ENCODE data around the gene SMPD4. TPM values are rescaled to one million over a fixed set of nuclear protein-coding genes. Genes with fewer than 3 reads are reported as not detected.

SMPD4 gene
- total and polyA plus RNA-seq, 2 of the 13 experiments (the other 11 are each of a cell fraction or from before 2014, with no cell fraction given) = 63.2 to 70.5 TPM

- peak; percentile 70 for TF ChIP-seq CTCF (CRISPR knock-in tag; IDR thresholded peaks at IDR 0.05)
Observed at GRCh38 chr2:130155956-130156623, 25.3 kb downstream of the SMPD4 start (continued).

GRCh38 chr2:130154773-130155765 lies 26.3 kb downstream of the SMPD4 start:
- Histone ChIP-seq H3K27me3 (ENCODE audit: control insufficient read depth in 1 of 2, insufficient read depth in 2 of 2, low read length in 2 of 2) (no peaks in the 10 kb centered on the region), H3K27ac (ENCODE audit: extremely low read length, insufficient read depth, low read length) (no peak overlapping the region), H3K79me2 (ENCODE audit: insufficient read depth, low read length) (no peaks in the 10 kb centered on the region), H4K20me1 (ENCODE audit: insufficient read depth, low read length) (no peaks in the 10 kb centered on the region), H3K9ac (ENCODE audit: insufficient read depth, low read depth, low read length) (no peak overlapping the region), H3K9me3 (ENCODE audit: low read length) (no peaks in the 10 kb centered on the region), H3K36me3 (replicated peaks in 1 of 2; ENCODE audit: control insufficient read depth in 1 of 2, insufficient read depth in 2 of 2, low read length in 2 of 2) (peaks cover 13 to 47% of the 10 kb centered on the region in 2 experiments; a peak in 4 of 5 replicates), H3K4me1 (ENCODE audit: insufficient read depth, low read length) (no peaks in the 10 kb centered on the region), H2AFZ (ENCODE audit: low read length) (no peak overlapping the region), H3K4me3 (replicated peaks in 1 of 3; ENCODE audit: insufficient read depth in 1 of 3, low read depth in 2 of 3, low read length in 3 of 3) (no peak overlapping the region), H3K4me2 (ENCODE audit: low read depth, low read length) (no peak overlapping the region)
- ChIA-PET POLR2A (interaction anchor here (1.1 kb wide), 2 partner anchors 26 to 187 kb away, joined by 3 to 5 read pairs; partner anchors contain the start of genes IMP4 and SMPD4), CTCF (ENCODE audit: low intra/inter-chr PET ratio, low total read pairs) (interaction anchor here (2.5 kb wide), 1 partner anchor 177 kb away, joined by 14 read pairs; no protein-coding TSS in a partner anchor)
- in situ Hi-C loops (cut with HindIII; ENCODE audit: extremely low pct_ligation_motif_present, low pct_unique_long_range_greater_than_20kb) = loop anchor here (10.0 kb wide), 1 partner anchor 180 kb away; no protein-coding TSS in a partner anchor
- 97% methylated on average over 18 of the region's 29 CpGs for WGBS (ENCODE audit: low lambda C conversion rate)
- no TSS peak for BruUV-seq (replicated peaks)
- intact Hi-C loops (cut with micrococcal nuclease; ENCODE audit: unreplicated experiment) = loop anchor here (5.0 kb wide), 1 partner anchor 218 kb away; no protein-coding TSS in a partner anchor
- TF ChIP-seq DZIP1 (CRISPR knock-in tag; IDR thresholded peaks at IDR 0.05) = no peak
- TF ChIP-seq ZNF589 (CRISPR knock-in tag; conservative IDR thresholded peaks at IDR 0.05) = no peak
- no peak for TF ChIP-seq RBFOX2 (IDR thresholded peaks at IDR 0.05; ENCODE audit: low read depth, low read length)
- TF ChIP-seq RBM39 (IDR thresholded peaks at IDR 0.05; ENCODE audit: low read depth, low read length, poor library complexity, severe bottlenecking) = no peak
- 0 out of 2 replicates have a peak, but pooled peaks have one; percentile 17 for TF ChIP-seq ZNF687 (CRISPR knock-in tag; IDR thresholded peaks at IDR 0.05)
- TF ChIP-seq AGO2 (optimal IDR thresholded peaks at IDR 0.05; ENCODE audit: low read depth, low read length) = peak; percentile 28
- no peak for DNase-seq (ENCODE audit: low spot score)
- ATAC-seq = no peak
- no peak for FAIRE-seq

All from HepG2 (cell line).